K562 (cell line): Measurements from ENCODE around the gene CEP41. TPM values are rescaled to one million over a fixed set of nuclear protein-coding genes. Genes with fewer than 3 reads are reported as not detected.

ENCODE experiments used
- CBX1 ChIP-seq: sonication (generic); IDR thresholded peaks from 2 replicates; pipeline ENCODE4 v1.6.1; 2016; ENCODE audit warnings: antibody characterized with exemption, low read depth, mild to moderate bottlenecking
- CREB1 ChIP-seq, 2 experiments: sonication (generic) in 1 of 2; formaldehyde crosslinking in 1 of 2; IDR thresholded peaks; 2 replicates each; pipeline versions ENCODE4 v1.6.1 to v1.8.0; 2012 to 2022; ENCODE audit warnings: inconsistent platforms in 1 of 2, mild to moderate bottlenecking in 1 of 2, missing genetic modification reagents in 1 of 2, moderate library complexity in 1 of 2
- CREM ChIP-seq: IDR thresholded peaks from 2 replicates; pipeline ENCODE4 v1.6.1; 2014; ENCODE audit warnings: antibody characterized with exemption, low read depth
- HIVEP1 ChIP-seq: fragments of 250-450 bp; sonication (Bioruptor Pico); IDR thresholded peaks from 2 replicates; pipeline ENCODE4 v1.4.0; 2020; ENCODE audit warnings: mild to moderate bottlenecking
- HNRNPL ChIP-seq: fragments of 200-400 bp; formaldehyde crosslinking; IDR thresholded peaks from 2 replicates; pipeline ENCODE4 v1.6.1; 2017; ENCODE audit warnings: low read depth, mild to moderate bottlenecking, low read length
- KLF16 ChIP-seq: IDR thresholded peaks from 2 replicates; pipeline ENCODE4 v1.6.1; 2016; ENCODE audit warnings: antibody characterized with exemption
- POLR2A ChIP-seq: fragments of 450-650 bp; conservative IDR thresholded peaks from 2 replicates; pipeline ENCODE4 v1.6.1; 2016
- RBM34 ChIP-seq: fragments of 200-400 bp; formaldehyde crosslinking; IDR thresholded peaks from 2 replicates; pipeline ENCODE4 v1.6.1; 2018; ENCODE audit warnings: low read length, borderline replicate concordance; ENCODE audit not compliant: insufficient read depth
- polyA plus RNA-seq, 8 experiments: library from polyadenylated mRNA; depleted of rRNA in 4 of 8; stranded (reverse) in 5 of 8; unstranded in 3 of 8; fragments of >200 nt; fragmentation: Nextera tagmentation in 2 of 8; fragmentation: Illumina TruSeq in 1 of 8; extraction: Ambion mirVana in 2 of 8; extraction: Trizol in 1 of 8; gene quantifications; 2 replicates each; pipeline versions ENCODE4 v1.2.1 to v1.2.3, GENCODE V29; 2011 to 2014; ENCODE audit warnings: inconsistent platforms in 1 of 8, missing spikeins in 1 of 8
- total RNA-seq, 7 experiments: library from RNA; depleted of rRNA in 6 of 7; stranded (reverse); fragments of >200 nt in 6 of 7; fragmentation: Illumina TruSeq in 2 of 7; extraction: Trizol in 2 of 7; gene quantifications; 2 replicates each; pipeline versions ENCODE4 v1.2.1 to v1.2.3, GENCODE V29; 2011 to 2021; ENCODE audit warnings: low replicate concordance in 1 of 7
- TF ChIP-seq, protein P1 (sequence below): fragments of 250-450 bp; sonication (Bioruptor Pico); IDR thresholded peaks from 2 replicates; pipeline ENCODE4 v1.8.0; 2021; ENCODE audit warnings: mild to moderate bottlenecking, moderate library complexity
- TF ChIP-seq, protein P2 (sequence below): fragments of 450-650 bp; IDR thresholded peaks from 2 replicates; pipeline ENCODE4 v1.6.1; 2017; ENCODE audit warnings: antibody characterized with exemption, mild to moderate bottlenecking
- TF ChIP-seq, protein P3 (sequence below): fragments of 450-650 bp; IDR thresholded peaks from 2 replicates; pipeline ENCODE4 v1.6.1; 2016; ENCODE audit warnings: low read depth
- TF ChIP-seq, protein P4 (sequence below): sonication (generic); formaldehyde crosslinking; IDR thresholded peaks from 2 replicates; pipeline ENCODE4 v1.8.1; 2023; ENCODE audit warnings: mild to moderate bottlenecking, missing genetic modification reagents, moderate library complexity

Gene CEP41
- total and polyA plus RNA-seq, 9 of the 15 experiments (the other 6 are each of a cell fraction or from before 2014, with no cell fraction given): 1.5 to 15.5 (median 6.4) TPM

DNA sequence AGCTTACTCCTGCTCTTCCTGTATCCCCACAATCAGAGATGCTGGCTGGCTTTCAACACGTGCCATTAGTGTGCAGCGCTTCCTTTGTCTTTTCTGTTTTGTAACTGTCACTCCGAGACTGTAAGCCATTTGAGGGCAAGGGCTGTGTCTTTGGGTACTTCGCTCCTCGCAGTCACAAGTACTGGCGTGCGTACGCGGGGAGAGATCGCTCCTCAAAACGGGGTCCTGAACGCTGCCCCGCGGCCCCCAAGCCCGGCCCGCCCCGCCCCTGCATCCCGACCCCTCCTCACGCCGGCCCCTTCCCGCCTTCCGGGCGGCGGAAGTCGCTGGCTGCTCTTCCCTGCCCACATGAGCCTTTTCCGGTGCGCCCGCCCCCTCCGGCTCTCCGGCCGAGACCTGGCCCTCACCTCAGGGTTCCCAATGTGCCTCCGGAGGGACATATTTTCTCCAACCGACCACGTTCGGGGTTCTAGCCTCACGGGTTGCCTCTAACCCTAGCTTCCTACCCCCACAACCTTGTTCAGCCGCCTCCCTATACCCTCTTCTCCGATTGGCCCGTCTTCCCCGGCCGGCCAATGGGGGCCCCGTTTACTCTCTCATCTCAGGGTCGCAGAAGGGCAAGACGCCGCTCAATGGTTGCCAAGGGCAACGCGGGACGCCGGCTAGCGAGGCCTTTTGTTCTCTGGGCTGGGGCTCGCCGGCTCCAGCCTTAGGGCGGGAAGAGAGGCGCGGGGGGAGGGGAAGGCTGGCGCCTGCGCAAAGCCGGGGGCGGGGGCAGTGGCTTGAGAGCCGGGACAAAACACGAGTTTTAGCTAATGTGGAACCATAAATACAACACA lies at the start of gene CEP41 (continued):
- TF ChIP-seq RBM34: no peak
- no peak; the same call in 1 of the 2 replicates for TF ChIP-seq CBX1
- TF ChIP-seq POLR2A: peak; percentile 47; the same call in 1 of the 2 replicates
- no peak for TF ChIP-seq CREM
- TF ChIP-seq, protein P1, sequence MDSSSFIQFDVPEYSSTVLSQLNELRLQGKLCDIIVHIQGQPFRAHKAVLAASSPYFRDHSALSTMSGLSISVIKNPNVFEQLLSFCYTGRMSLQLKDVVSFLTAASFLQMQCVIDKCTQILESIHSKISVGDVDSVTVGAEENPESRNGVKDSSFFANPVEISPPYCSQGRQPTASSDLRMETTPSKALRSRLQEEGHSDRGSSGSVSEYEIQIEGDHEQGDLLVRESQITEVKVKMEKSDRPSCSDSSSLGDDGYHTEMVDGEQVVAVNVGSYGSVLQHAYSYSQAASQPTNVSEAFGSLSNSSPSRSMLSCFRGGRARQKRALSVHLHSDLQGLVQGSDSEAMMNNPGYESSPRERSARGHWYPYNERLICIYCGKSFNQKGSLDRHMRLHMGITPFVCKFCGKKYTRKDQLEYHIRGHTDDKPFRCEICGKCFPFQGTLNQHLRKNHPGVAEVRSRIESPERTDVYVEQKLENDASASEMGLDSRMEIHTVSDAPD: no peak
- TF ChIP-seq, protein P2, sequence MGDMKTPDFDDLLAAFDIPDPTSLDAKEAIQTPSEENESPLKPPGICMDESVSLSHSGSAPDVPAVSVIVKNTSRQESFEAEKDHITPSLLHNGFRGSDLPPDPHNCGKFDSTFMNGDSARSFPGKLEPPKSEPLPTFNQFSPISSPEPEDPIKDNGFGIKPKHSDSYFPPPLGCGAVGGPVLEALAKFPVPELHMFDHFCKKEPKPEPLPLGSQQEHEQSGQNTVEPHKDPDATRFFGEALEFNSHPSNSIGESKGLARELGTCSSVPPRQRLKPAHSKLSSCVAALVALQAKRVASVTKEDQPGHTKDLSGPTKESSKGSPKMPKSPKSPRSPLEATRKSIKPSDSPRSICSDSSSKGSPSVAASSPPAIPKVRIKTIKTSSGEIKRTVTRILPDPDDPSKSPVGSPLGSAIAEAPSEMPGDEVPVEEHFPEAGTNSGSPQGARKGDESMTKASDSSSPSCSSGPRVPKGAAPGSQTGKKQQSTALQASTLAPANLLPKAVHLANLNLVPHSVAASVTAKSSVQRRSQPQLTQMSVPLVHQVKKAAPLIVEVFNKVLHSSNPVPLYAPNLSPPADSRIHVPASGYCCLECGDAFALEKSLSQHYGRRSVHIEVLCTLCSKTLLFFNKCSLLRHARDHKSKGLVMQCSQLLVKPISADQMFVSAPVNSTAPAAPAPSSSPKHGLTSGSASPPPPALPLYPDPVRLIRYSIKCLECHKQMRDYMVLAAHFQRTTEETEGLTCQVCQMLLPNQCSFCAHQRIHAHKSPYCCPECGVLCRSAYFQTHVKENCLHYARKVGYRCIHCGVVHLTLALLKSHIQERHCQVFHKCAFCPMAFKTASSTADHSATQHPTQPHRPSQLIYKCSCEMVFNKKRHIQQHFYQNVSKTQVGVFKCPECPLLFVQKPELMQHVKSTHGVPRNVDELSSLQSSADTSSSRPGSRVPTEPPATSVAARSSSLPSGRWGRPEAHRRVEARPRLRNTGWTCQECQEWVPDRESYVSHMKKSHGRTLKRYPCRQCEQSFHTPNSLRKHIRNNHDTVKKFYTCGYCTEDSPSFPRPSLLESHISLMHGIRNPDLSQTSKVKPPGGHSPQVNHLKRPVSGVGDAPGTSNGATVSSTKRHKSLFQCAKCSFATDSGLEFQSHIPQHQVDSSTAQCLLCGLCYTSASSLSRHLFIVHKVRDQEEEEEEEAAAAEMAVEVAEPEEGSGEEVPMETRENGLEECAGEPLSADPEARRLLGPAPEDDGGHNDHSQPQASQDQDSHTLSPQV: no peak; the same call in 1 of the 2 replicates
- no peak for TF ChIP-seq HNRNPL
- TF ChIP-seq, protein P3, sequence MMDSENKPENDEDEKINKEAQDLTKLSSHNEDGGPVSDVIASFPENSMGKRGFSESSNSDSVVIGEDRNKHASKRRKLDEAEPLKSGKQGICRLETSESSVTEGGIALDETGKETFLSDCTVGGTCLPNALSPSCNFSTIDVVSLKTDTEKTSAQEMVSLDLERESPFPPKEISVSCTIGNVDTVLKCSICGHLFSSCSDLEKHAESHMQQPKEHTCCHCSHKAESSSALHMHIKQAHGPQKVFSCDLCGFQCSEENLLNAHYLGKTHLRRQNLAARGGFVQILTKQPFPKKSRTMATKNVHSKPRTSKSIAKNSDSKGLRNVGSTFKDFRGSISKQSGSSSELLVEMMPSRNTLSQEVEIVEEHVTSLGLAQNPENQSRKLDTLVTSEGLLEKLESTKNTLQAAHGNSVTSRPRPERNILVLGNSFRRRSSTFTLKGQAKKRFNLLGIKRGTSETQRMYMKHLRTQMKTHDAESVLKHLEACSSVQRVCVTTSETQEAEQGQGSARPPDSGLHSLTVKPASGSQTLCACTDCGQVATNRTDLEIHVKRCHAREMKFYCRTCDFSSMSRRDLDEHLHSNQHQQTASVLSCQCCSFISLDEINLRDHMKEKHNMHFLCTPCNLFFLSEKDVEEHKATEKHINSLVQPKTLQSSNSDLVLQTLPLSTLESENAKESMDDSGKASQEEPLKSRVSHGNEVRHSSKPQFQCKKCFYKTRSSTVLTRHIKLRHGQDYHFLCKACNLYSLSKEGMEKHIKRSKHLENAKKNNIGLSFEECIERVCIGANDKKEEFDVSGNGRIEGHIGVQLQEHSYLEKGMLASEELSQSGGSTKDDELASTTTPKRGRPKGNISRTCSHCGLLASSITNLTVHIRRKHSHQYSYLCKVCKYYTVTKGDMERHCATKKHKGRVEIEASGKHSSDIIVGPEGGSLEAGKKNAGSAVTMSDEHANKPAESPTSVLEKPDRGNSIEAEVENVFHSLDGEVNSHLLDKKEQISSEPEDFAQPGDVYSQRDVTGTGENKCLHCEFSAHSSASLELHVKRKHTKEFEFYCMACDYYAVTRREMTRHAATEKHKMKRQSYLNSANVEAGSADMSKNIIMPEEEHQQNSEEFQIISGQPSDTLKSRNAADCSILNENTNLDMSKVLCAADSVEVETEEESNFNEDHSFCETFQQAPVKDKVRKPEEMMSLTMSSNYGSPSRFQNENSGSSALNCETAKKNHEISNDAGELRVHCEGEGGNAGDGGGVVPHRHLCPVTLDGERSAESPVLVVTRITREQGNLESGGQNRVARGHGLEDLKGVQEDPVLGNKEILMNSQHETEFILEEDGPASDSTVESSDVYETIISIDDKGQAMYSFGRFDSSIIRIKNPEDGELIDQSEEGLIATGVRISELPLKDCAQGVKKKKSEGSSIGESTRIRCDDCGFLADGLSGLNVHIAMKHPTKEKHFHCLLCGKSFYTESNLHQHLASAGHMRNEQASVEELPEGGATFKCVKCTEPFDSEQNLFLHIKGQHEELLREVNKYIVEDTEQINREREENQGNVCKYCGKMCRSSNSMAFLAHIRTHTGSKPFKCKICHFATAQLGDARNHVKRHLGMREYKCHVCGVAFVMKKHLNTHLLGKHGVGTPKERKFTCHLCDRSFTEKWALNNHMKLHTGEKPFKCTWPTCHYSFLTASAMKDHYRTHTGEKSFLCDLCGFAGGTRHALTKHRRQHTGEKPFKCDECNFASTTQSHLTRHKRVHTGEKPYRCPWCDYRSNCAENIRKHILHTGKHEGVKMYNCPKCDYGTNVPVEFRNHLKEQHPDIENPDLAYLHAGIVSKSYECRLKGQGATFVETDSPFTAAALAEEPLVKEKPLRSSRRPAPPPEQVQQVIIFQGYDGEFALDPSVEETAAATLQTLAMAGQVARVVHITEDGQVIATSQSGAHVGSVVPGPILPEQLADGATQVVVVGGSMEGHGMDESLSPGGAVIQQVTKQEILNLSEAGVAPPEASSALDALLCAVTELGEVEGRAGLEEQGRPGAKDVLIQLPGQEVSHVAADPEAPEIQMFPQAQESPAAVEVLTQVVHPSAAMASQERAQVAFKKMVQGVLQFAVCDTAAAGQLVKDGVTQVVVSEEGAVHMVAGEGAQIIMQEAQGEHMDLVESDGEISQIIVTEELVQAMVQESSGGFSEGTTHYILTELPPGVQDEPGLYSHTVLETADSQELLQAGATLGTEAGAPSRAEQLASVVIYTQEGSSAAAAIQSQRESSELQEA: no peak
- 0 out of 2 replicates have a peak, but pooled peaks have one; percentile 25 for TF ChIP-seq CREB1 (IDR thresholded peaks at IDR 0.05)
- TF ChIP-seq CREB1 (CRISPR knock-in tag; IDR thresholded peaks at IDR 0.05): no peak
- TF ChIP-seq, protein P4, sequence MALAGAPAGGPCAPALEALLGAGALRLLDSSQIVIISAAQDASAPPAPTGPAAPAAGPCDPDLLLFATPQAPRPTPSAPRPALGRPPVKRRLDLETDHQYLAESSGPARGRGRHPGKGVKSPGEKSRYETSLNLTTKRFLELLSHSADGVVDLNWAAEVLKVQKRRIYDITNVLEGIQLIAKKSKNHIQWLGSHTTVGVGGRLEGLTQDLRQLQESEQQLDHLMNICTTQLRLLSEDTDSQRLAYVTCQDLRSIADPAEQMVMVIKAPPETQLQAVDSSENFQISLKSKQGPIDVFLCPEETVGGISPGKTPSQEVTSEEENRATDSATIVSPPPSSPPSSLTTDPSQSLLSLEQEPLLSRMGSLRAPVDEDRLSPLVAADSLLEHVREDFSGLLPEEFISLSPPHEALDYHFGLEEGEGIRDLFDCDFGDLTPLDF (CRISPR knock-in tag): no peak
- no peak for TF ChIP-seq KLF16
- TF ChIP-seq HIVEP1 (CRISPR knock-in tag): no peak
